ENCODE results near the gene STK40. TPM values are rescaled to one million over a fixed set of nuclear protein-coding genes. Genes with fewer than 3 reads are reported as not detected.

The STK40 gene
- total and polyA plus RNA-seq, 2 experiments from 2014 or later: 8.1 to 20.2 TPM

DNA sequence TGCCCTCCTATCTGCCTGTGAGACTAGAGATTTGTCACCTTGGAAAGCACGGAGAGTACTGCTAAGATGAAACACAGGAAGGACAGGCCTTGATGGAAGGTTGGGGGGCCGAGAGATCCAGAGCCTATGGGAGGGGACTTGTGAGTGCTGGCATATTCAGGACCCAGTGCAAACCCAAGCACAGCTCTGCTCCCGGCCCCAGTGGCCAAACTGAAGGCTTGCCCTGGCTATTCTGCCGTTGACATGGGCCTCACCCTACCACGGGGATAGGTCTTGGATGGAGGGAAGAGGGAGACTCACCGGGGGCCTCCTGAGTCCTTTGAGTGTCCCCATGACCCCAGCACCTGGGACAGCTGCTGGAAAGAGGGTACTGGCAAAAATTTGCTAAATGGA lies 57.6 kb downstream of the STK40 start:
- no peak overlapping the region for H2AFZ ChIP-seq
- TF ChIP-seq, protein P1, sequence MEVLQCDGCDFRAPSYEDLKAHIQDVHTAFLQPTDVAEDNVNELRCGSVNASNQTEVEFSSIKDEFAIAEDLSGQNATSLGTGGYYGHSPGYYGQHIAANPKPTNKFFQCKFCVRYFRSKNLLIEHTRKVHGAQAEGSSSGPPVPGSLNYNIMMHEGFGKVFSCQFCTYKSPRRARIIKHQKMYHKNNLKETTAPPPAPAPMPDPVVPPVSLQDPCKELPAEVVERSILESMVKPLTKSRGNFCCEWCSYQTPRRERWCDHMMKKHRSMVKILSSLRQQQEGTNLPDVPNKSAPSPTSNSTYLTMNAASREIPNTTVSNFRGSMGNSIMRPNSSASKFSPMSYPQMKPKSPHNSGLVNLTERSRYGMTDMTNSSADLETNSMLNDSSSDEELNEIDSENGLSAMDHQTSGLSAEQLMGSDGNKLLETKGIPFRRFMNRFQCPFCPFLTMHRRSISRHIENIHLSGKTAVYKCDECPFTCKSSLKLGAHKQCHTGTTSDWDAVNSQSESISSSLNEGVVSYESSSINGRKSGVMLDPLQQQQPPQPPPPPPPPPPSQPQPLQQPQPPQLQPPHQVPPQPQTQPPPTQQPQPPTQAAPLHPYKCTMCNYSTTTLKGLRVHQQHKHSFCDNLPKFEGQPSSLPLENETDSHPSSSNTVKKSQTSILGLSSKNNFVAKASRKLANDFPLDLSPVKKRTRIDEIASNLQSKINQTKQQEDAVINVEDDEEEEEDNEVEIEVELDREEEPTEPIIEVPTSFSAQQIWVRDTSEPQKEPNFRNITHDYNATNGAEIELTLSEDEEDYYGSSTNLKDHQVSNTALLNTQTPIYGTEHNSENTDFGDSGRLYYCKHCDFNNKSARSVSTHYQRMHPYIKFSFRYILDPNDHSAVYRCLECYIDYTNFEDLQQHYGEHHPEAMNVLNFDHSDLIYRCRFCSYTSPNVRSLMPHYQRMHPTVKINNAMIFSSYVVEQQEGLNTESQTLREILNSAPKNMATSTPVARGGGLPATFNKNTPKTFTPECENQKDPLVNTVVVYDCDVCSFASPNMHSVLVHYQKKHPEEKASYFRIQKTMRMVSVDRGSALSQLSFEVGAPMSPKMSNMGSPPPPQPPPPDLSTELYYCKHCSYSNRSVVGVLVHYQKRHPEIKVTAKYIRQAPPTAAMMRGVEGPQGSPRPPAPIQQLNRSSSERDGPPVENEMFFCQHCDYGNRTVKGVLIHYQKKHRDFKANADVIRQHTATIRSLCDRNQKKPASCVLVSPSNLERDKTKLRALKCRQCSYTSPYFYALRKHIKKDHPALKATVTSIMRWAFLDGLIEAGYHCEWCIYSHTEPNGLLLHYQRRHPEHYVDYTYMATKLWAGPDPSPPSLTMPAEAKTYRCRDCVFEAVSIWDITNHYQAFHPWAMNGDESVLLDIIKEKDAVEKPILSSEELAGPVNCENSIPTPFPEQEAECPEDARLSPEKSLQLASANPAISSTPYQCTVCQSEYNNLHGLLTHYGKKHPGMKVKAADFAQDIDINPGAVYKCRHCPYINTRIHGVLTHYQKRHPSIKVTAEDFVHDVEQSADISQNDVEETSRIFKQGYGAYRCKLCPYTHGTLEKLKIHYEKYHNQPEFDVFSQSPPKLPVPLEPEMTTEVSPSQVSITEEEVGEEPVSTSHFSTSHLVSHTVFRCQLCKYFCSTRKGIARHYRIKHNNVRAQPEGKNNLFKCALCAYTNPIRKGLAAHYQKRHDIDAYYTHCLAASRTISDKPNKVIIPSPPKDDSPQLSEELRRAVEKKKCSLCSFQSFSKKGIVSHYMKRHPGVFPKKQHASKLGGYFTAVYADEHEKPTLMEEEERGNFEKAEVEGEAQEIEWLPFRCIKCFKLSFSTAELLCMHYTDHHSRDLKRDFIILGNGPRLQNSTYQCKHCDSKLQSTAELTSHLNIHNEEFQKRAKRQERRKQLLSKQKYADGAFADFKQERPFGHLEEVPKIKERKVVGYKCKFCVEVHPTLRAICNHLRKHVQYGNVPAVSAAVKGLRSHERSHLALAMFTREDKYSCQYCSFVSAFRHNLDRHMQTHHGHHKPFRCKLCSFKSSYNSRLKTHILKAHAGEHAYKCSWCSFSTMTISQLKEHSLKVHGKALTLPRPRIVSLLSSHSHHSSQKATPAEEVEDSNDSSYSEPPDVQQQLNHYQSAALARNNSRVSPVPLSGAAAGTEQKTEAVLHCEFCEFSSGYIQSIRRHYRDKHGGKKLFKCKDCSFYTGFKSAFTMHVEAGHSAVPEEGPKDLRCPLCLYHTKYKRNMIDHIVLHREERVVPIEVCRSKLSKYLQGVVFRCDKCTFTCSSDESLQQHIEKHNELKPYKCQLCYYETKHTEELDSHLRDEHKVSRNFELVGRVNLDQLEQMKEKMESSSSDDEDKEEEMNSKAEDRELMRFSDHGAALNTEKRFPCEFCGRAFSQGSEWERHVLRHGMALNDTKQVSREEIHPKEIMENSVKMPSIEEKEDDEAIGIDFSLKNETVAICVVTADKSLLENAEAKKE (CRISPR knock-in tag; IDR thresholded peaks at IDR 0.05): no peak
- TF ChIP-seq, protein P2, sequence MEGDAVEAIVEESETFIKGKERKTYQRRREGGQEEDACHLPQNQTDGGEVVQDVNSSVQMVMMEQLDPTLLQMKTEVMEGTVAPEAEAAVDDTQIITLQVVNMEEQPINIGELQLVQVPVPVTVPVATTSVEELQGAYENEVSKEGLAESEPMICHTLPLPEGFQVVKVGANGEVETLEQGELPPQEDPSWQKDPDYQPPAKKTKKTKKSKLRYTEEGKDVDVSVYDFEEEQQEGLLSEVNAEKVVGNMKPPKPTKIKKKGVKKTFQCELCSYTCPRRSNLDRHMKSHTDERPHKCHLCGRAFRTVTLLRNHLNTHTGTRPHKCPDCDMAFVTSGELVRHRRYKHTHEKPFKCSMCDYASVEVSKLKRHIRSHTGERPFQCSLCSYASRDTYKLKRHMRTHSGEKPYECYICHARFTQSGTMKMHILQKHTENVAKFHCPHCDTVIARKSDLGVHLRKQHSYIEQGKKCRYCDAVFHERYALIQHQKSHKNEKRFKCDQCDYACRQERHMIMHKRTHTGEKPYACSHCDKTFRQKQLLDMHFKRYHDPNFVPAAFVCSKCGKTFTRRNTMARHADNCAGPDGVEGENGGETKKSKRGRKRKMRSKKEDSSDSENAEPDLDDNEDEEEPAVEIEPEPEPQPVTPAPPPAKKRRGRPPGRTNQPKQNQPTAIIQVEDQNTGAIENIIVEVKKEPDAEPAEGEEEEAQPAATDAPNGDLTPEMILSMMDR (conservative IDR thresholded peaks at IDR 0.05; ENCODE audit: low read depth in 2 of 2): no peak
- TF ChIP-seq POLR2AphosphoS5 (IDR thresholded peaks at IDR 0.05; ENCODE audit: low read depth) (no peak), STAT1 (IDR thresholded peaks at IDR 0.05; ENCODE audit: unreplicated experiment) (no peak), ZNF331 (CRISPR knock-in tag; IDR thresholded peaks at IDR 0.05; ENCODE audit: low read depth) (no peak), NANOG (IDR thresholded peaks at IDR 0.05; ENCODE audit: borderline replicate concordance) (no peak), CREB1 (CRISPR knock-in tag; IDR thresholded peaks at IDR 0.05; ENCODE audit: low read depth) (no peak), EZH2 (IDR thresholded peaks at IDR 0.05; ENCODE audit: low read depth, unreplicated experiment) (no peak), ZNF114 (CRISPR knock-in tag; IDR thresholded peaks at IDR 0.05) (no peak), EZH2phosphoT487 (IDR thresholded peaks at IDR 0.05; ENCODE audit: unreplicated experiment) (no peak), JUNB (IDR thresholded peaks at IDR 0.05; ENCODE audit: unreplicated experiment) (no peak)
- TF ChIP-seq, protein P3, sequence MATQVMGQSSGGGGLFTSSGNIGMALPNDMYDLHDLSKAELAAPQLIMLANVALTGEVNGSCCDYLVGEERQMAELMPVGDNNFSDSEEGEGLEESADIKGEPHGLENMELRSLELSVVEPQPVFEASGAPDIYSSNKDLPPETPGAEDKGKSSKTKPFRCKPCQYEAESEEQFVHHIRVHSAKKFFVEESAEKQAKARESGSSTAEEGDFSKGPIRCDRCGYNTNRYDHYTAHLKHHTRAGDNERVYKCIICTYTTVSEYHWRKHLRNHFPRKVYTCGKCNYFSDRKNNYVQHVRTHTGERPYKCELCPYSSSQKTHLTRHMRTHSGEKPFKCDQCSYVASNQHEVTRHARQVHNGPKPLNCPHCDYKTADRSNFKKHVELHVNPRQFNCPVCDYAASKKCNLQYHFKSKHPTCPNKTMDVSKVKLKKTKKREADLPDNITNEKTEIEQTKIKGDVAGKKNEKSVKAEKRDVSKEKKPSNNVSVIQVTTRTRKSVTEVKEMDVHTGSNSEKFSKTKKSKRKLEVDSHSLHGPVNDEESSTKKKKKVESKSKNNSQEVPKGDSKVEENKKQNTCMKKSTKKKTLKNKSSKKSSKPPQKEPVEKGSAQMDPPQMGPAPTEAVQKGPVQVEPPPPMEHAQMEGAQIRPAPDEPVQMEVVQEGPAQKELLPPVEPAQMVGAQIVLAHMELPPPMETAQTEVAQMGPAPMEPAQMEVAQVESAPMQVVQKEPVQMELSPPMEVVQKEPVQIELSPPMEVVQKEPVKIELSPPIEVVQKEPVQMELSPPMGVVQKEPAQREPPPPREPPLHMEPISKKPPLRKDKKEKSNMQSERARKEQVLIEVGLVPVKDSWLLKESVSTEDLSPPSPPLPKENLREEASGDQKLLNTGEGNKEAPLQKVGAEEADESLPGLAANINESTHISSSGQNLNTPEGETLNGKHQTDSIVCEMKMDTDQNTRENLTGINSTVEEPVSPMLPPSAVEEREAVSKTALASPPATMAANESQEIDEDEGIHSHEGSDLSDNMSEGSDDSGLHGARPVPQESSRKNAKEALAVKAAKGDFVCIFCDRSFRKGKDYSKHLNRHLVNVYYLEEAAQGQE (IDR thresholded peaks at IDR 0.05; ENCODE audit: unreplicated experiment): no peak
- TF ChIP-seq, protein P4, sequence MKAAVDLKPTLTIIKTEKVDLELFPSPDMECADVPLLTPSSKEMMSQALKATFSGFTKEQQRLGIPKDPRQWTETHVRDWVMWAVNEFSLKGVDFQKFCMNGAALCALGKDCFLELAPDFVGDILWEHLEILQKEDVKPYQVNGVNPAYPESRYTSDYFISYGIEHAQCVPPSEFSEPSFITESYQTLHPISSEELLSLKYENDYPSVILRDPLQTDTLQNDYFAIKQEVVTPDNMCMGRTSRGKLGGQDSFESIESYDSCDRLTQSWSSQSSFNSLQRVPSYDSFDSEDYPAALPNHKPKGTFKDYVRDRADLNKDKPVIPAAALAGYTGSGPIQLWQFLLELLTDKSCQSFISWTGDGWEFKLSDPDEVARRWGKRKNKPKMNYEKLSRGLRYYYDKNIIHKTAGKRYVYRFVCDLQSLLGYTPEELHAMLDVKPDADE (IDR thresholded peaks at IDR 0.05): no peak
- H3F3A ChIP-seq (replicated peaks; ENCODE audit: low read depth): peaks cover 12% of the 10 kb centered on the region; the same call in 1 of the 2 replicates
- H3K36me3 Mint-ChIP-seq (ENCODE audit: low read depth): peaks cover 3% of the 10 kb centered on the region
- no peaks in the 10 kb centered on the region for H3K9me3 Mint-ChIP-seq
- no peak overlapping the region for H3K4me3 Mint-ChIP-seq
- H3K27me3 Mint-ChIP-seq (ENCODE audit: insufficient read depth, low read depth, poor library complexity): peaks cover 18% of the 10 kb centered on the region
- peaks cover 14% of the 10 kb centered on the region for H3K4me1 Mint-ChIP-seq
- peaks cover 19% of the 10 kb centered on the region for H3K27me3 ChIP-seq (ENCODE audit: insufficient read depth)
- H3K27ac ChIP-seq (ENCODE audit: low read depth): no peak overlapping the region
- H3K4me1 ChIP-seq (ENCODE audit: insufficient read depth): peaks cover 18% of the 10 kb centered on the region
- ATAC-seq (no peak), DNase-seq (ENCODE audit: low spot score) (no peak)
- H4K20me1 ChIP-seq (replicated peaks; ENCODE audit: insufficient read depth): no peaks in the 10 kb centered on the region
- H3K36me3 ChIP-seq (ENCODE audit: insufficient read depth): no peaks in the 10 kb centered on the region
- no peaks in the 10 kb centered on the region for H3K79me2 ChIP-seq (replicated peaks; ENCODE audit: insufficient read depth)
- H3K4me3 ChIP-seq: no peak overlapping the region
- H3K9me2 ChIP-seq (ENCODE audit: insufficient read depth): peaks cover 7% of the 10 kb centered on the region; the same call in 1 of the 2 replicates
- no peak overlapping the region for H3K4me2 ChIP-seq
- H3K27ac Mint-ChIP-seq: no peak overlapping the region
